Measurements from ENCODE around the gene PLXND1.

Gene PLXND1

DNA sequence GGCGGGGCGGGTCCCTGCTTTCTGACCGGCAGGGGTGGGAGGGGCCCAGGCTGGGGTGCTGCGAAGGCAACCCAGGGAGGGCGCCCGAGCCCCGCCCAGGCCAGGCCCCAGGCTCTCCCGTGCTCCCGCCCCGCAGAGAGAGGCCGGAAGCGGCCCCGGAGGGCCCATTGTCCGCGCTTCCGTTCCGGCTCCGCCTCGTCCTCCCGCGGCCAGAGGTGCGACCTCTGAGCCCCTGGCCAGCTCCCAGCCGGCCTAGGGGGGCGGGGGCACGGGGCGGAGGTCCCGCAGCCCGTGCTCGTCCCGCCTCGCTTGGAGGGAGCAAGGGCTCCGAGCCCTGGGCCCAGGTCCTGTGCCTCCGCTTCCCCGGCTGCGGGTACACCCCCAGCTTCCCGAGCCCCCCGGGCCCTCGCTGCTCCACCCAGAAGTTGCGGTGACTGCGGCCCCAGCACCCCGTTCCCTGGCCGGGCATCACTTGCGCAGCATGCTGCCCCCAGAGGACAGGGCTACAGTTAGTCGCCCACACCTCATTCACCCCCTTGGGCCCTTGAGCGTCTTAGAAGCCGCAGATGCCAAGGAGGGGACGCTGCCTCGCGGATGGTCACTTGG, 20.4 kb upstream of the PLXND1 start:
- peak; percentile 87 for DNase-seq

GRCh38 chr3:129625072-129625874, 18.8 kb upstream of the PLXND1 start:
- DNase-seq: no peak

DNA sequence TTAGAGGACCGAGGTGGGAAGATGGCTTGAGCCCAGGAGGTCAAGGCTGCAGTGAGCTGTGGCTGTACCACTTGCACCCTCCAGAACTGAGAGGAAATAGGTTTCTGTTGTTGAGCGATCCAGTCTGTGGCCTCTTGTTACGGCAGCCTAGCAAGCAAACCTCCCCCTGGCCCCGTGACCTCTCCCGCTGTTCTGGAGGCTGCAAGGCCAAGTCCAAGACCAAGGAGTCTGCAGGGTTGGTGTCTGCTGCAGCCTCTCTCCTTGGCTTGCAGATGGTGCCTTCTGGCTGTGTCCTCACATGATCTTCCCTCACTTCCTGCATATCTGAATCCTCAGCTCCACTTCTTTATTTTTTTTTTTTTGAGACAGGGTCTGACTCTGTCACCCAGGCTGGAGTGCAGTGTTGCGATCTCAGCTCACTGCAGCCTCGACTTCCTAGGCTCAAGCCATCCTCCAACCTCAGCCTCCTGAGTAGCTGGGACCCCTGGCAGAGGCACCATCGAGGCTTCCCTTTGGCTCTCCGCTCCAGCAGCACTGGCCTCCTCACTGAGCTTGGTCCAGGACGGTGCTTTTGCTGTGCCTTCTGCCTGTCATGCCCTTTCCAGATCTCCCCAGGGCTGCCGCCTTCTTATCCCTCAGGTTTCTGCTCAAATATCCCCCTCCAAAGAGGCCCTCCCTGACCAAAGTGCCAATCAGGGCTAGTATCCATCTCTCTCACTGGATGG, 18.0 kb upstream of the PLXND1 start:
- no peak for DNase-seq

- DNase-seq: no peak
Observed at GRCh38 chr3:129623447-129624118, 17.1 kb upstream of the PLXND1 start.

GRCh38 chr3:129622933-129623332, 16.5 kb upstream of the PLXND1 start:
- no peak for DNase-seq

- no peak for DNase-seq
Observed at GRCh38 chr3:129622226-129622874, 15.9 kb upstream of the PLXND1 start.

DNA sequence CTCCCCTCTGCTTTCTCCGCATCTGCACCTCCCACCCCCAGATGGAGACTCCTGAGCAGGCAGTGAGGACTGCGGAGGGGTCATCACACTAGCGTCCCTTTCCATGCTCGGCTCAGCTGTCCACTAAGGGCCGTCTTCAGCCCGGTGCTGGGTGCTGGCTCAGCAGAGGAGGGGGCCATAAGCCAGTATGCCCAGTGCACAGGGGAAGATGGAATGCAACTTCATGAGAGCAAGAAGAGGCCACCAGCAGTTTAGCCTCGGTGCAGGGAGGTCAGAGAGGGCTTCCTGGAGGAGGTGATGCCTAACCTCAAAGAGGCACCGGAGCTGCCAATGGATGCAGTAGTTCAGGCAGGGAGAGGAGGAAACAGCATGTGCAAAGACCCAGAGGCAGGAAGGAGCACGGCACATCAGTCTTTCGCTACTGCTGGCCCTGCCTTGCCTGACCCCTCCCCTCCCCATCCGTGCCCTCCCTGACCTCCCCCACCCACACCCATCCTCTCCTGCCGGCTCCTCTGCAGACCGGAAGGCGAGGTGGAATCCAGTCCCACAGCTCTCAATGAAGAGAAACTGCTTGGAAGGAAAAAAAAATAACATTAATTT, 15.2 kb upstream of the PLXND1 start:
- DNase-seq: no peak

- no peak for DNase-seq
Observed at GRCh38 chr3:129620828-129621559, 14.5 kb upstream of the PLXND1 start.

- DNase-seq: no peak
Observed at GRCh38 chr3:129619726-129620162, 13.3 kb upstream of the PLXND1 start.

- DNase-seq: no peak
Observed at GRCh38 chr3:129618901-129619671, 12.6 kb upstream of the PLXND1 start.

DNA sequence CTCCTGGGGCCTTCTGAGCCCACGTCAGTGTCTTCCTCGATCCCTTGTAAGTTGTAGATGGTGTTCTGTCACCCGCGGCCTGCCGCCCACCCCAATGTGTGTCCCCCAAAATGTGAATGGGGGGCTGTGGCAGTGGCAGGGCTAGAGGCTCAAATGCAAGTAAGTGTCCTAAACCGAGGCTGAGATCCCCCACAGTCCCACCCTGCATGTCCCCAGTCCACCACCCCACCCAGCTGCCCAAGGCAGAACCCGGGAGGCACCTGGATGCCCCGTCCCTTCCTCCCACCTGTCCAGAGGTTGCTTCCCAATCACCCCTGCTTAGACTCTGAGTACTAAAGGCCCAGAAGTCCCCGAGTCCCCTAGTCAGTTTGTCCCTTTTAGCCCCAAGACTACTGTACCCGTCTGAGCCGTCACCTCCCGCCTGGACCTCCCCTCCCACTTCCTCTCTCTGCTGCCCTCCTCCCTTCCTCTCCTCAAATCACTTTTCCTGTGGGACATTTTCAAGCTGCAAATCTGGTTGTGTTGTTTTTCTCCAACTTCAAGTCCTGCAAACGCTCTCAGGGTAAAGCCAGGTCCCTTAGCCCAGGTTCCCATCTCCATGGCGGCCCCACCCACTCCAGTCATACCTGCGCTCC, 11.8 kb upstream of the PLXND1 start:
- no peak for DNase-seq

GRCh38 chr3:129617381-129618185, 11.1 kb upstream of the PLXND1 start:
- DNase-seq: no peak

DNA sequence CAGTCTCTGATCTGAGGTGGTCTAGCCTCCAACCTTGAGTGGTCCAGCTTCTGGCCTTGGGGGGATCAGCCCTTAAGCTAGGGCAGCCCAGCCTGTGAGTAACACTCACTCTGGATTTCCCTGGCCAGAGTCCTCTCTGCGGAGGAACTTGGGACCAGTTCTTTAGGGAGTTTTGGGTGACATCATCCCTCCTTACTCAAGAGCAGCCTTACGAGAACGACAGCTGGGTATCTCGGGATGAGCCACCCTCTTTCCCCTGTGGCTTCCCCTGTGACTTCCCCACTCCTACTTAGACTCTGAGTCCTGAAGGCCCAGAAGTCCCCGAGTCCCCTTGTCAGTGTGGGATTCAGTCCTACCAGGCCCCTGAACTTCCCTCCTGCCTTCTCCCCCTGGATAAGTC, 10.2 kb upstream of the PLXND1 start:
- DNase-seq: no peak

DNA sequence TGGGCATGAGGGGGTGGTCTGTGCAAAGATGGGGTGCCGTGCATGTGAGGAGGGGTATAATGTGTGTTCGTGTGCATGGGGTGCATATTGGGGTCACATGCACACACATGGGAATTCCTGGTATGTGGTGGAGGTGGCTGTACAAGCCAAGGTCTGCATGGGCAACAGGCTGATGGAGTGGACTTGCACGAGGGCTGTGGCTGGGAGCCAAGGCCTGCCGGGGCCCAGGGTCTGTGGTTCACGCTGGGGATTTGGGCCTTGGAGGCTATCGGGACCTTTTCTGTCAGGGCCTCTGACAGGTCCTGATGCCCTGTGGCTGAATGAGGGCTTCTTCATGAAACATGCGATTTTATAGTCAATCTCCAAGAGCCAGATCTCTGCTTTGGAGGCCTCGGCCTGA, 9.8 kb upstream of the PLXND1 start:
- DNase-seq: no peak

- DNase-seq: peak; percentile 49
Observed at GRCh38 chr3:129615751-129616281, 9.3 kb upstream of the PLXND1 start.

DNA sequence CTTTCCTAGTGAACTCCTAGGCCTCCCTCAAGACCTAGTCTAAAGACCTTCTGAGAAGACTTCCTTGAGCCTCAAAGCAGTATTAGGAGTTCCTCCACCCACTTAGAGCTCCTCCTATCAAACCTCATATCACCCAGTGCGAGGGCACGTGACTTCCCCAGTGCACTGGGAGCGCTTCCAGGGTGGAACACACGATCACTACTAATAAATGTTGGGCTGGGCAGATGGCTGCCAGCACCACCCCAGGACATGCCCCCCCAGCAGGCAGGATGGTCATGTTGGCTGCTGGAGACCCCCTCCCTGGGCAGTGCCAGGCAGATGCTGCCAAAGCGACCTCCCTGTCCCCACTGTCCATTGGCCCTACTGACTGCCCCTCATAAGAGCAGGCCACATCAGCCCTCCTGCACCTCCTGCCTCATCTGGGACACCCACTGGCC, 8.5 kb upstream of the PLXND1 start:
- DNase-seq: peak; percentile 95

DNA sequence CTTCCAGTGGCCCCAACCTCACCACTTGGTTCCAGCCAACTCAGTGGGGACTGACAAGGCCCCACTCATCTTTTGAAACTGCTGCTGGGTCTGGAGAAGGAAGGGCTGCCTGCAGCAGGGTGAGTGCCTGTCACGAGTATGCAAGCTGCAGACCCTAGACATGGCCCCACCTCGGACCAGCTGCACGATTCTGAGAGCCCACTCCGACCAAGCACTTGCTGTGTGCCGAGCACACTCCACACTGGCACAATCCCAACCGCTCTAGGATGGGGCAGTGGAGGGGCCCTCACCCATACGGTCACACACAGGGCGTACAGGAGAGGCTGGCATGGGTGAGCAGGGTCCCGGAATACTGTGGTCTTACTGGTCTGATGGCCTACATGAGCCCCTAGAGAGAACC, 8.0 kb upstream of the PLXND1 start:
- DNase-seq: no peak

DNA sequence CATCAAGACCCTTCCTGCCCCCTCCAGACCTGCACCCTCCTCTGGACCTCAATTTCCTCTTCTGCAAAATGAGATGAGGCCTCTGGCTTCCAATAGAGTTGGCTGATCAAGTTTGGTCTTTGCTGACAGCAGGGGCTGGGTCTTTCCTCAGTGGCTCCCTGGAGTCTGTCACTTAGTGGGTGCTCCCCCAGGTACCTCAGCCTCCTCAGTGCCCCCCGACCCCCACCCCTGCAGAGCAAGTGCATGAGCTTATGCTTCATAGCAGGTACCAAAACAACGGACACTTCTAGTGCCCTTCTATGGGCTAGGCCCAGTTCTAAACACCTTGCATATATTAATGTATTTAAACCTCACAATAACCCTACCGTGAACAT, 6.9 kb upstream of the PLXND1 start:
- DNase-seq: no peak

All from hematopoietic multipotent progenitor cell treated with erythropoietin and hydrocortisone succinate and interleukin-3 and kit ligand, for 8 days (in vitro differentiated cells).